ENCODE results near the gene SSBP3.
A peak's percentile ranks its signal among the peaks of the same experiment; 100 is the strongest.

SSBP3 gene

GRCh38 chr1:54407404-54408146 lies 1.4 kb upstream of the SSBP3 start:
- TF ChIP-seq CTCF (IDR thresholded peaks at IDR 0.05; ENCODE audit: extremely low read depth, insufficient read depth, missing control alignments), result no peak
- in situ Hi-C loops (cut with MboI; ENCODE audit: low pct_unique_long_range_greater_than_20kb, low sequenced_read_pairs, unreplicated experiment), result no loop called here
- peak; percentile 93 for DNase-seq (ENCODE audit: low spot score)

GRCh38 chr1:54407154-54407403 lies 885 bp upstream of the SSBP3 start:
- in situ Hi-C loops (cut with MboI; ENCODE audit: low pct_unique_long_range_greater_than_20kb, low sequenced_read_pairs, unreplicated experiment), result no loop called here
- DNase-seq (ENCODE audit: low spot score), result no peak

GRCh38 chr1:54405898-54406293 lies 298 bp downstream of the SSBP3 start:
- no peak for DNase-seq (ENCODE audit: low spot score)
- no peak for TF ChIP-seq CTCF (IDR thresholded peaks at IDR 0.05; ENCODE audit: extremely low read depth, insufficient read depth, missing control alignments)
- in situ Hi-C loops (cut with MboI; ENCODE audit: low pct_unique_long_range_greater_than_20kb, low sequenced_read_pairs, unreplicated experiment), result no loop called here

More at GRCh38 chr1:54407154-54407403, 885 bp upstream of the SSBP3 start:
- no peak for TF ChIP-seq CTCF (IDR thresholded peaks at IDR 0.05; ENCODE audit: extremely low read depth, insufficient read depth, missing control alignments)

- no peak for TF ChIP-seq CTCF (IDR thresholded peaks at IDR 0.05; ENCODE audit: extremely low read depth, insufficient read depth, missing control alignments)
Observed at GRCh38 chr1:54404939-54405897, 976 bp downstream of the SSBP3 start.

GRCh38 chr1:54404263-54404662 lies 1.9 kb downstream of the SSBP3 start:
- no peak for TF ChIP-seq CTCF (IDR thresholded peaks at IDR 0.05; ENCODE audit: extremely low read depth, insufficient read depth, missing control alignments)
- in situ Hi-C loops (cut with MboI; ENCODE audit: low pct_unique_long_range_greater_than_20kb, low sequenced_read_pairs, unreplicated experiment), result no loop called here
- no peak for DNase-seq (ENCODE audit: low spot score)

More at GRCh38 chr1:54404939-54405897, 976 bp downstream of the SSBP3 start:
- in situ Hi-C loops (cut with MboI; ENCODE audit: low pct_unique_long_range_greater_than_20kb, low sequenced_read_pairs, unreplicated experiment), result no loop called here
- no peak for DNase-seq (ENCODE audit: low spot score)

- in situ Hi-C loops (cut with MboI; ENCODE audit: low pct_unique_long_range_greater_than_20kb, low sequenced_read_pairs, unreplicated experiment), result no loop called here
Observed at GRCh38 chr1:54403808-54404261, 2.4 kb downstream of the SSBP3 start.

More at GRCh38 chr1:54403808-54404261, 2.4 kb downstream of the SSBP3 start:
- DNase-seq (ENCODE audit: low spot score), result no peak
- TF ChIP-seq CTCF (IDR thresholded peaks at IDR 0.05; ENCODE audit: extremely low read depth, insufficient read depth, missing control alignments), result no peak

All from GM13977 (cell line).